ENCODE data around the gene ZNF609.

ZNF609 gene

DNA sequence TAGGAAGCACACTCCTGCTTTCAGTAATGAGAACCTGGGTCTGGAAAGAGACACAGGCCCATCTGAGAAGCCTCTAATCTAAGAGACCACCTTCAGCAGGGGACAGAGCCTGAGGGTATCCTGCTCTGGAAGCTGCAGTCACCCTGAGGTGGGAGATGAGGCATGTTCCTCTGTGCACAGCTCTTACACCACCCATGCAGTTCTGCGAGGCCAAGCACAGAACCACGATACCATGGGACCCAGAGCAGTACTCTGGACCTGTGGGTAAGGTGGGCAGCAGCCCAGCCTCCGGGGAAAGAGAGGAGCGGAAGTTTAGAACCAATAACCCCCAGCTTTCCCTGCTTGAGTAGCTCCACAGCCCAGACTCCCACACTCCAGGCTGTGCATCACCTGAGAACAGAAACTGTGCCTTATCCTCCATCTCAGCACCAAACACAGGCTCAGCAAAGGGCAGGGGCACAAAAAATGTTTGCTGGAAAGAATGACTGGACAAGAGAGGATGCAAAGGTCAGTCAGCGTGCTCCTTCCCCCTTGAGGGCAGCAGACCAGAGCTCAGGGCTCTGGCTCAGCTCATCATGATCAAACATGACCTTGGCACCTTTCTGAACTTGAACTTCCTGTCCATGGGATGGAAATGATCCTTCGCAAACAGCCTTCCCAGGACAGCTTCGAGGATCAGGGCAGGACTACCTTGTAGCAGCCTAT, 271.9 kb downstream of the ZNF609 start:
- DNase-seq (ENCODE audit: low read depth): no peak

Data from HS-27A (cell line).